CD4-positive, alpha-beta T cell treated with Interleukin-17A for 4 hours (primary cell): Measurements from ENCODE around the gene FBXO4.
"Not testable (repeated sequence)": the region's sequence is repeated elsewhere in the genome, so short reads cannot be mapped to it uniquely, and the experiment has no call there.

Experiments used
- DNase-seq: peaks from one replicate; pipeline ENCODE4 v3.0.0-alpha.2; 2020; ENCODE audit warnings: mixed read lengths

FBXO4 gene

GRCh38 chr5:41924526-41924871 is 582 bp upstream of the FBXO4 start:
- DNase-seq = no peak

GRCh38 chr5:41925555-41925951 is 472 bp downstream of the FBXO4 start:
- DNase-seq = peak; percentile 37

- DNase-seq = no peak
Observed at GRCh38 chr5:41927604-41928003, 2.5 kb downstream of the FBXO4 start.

GRCh38 chr5:41929035-41929434 is 4.0 kb downstream of the FBXO4 start:
- DNase-seq = no peak

- DNase-seq = no peak
Observed at GRCh38 chr5:41932770-41933169, 7.7 kb downstream of the FBXO4 start.

- no peak for DNase-seq
Observed at GRCh38 chr5:41935544-41935943, 10.5 kb downstream of the FBXO4 start.

- DNase-seq = no peak
Observed at GRCh38 chr5:41940641-41941040, 15.6 kb downstream of the FBXO4 start.

- DNase-seq = not testable (repeated sequence)
Observed at GRCh38 chr5:41945332-41945955, 20.4 kb downstream of the FBXO4 start.

GRCh38 chr5:41951224-41951623 is 26.1 kb downstream of the FBXO4 start:
- no peak for DNase-seq

- DNase-seq = no peak
Observed at GRCh38 chr5:41954286-41954685, 29.2 kb downstream of the FBXO4 start.

- no peak for DNase-seq
Observed at GRCh38 chr5:41955432-41956024, 30.4 kb downstream of the FBXO4 start.

GRCh38 chr5:41956943-41957342 is 31.9 kb downstream of the FBXO4 start:
- no peak for DNase-seq

- DNase-seq = no peak
Observed at GRCh38 chr5:41960481-41960880, 35.4 kb downstream of the FBXO4 start.

GRCh38 chr5:41961736-41962135 is 36.7 kb downstream of the FBXO4 start:
- DNase-seq = no peak

GRCh38 chr5:41962491-41962890 is 37.4 kb downstream of the FBXO4 start:
- DNase-seq = no peak

- no peak for DNase-seq
Observed at GRCh38 chr5:41966401-41967105, 41.5 kb downstream of the FBXO4 start.

GRCh38 chr5:41967401-41967800 is 42.3 kb downstream of the FBXO4 start:
- DNase-seq = no peak

GRCh38 chr5:41968153-41968723 is 43.2 kb downstream of the FBXO4 start:
- DNase-seq = no peak

- DNase-seq = no peak
Observed at GRCh38 chr5:41973087-41973486, 48.0 kb downstream of the FBXO4 start.

- no peak for DNase-seq
Observed at GRCh38 chr5:41973887-41974286, 48.8 kb downstream of the FBXO4 start.

GRCh38 chr5:41978676-41979075 is 53.6 kb downstream of the FBXO4 start:
- DNase-seq = no peak

- DNase-seq = no peak
Observed at GRCh38 chr5:41980396-41980795, 55.3 kb downstream of the FBXO4 start.

GRCh38 chr5:41980870-41981269 is 55.8 kb downstream of the FBXO4 start:
- no peak for DNase-seq

GRCh38 chr5:41982858-41983257 is 57.8 kb downstream of the FBXO4 start:
- not testable (repeated sequence) for DNase-seq
